Measurements from ENCODE around the gene FTH1.

Gene FTH1

GRCh38 chr11:61948505-61948904 is 18.9 kb downstream of the FTH1 start:
- no peak for DNase-seq (ENCODE audit: low spot score)

- DNase-seq (ENCODE audit: low spot score), result peak; percentile 90
Observed at GRCh38 chr11:61947486-61948210, 19.8 kb downstream of the FTH1 start.

GRCh38 chr11:61946894-61947293 is 20.5 kb downstream of the FTH1 start:
- DNase-seq (ENCODE audit: low spot score), result no peak

- DNase-seq (ENCODE audit: low spot score), result no peak
Observed at GRCh38 chr11:61945191-61945590, 22.2 kb downstream of the FTH1 start.

- DNase-seq (ENCODE audit: low spot score), result no peak
Observed at GRCh38 chr11:61940466-61940865, 27.0 kb downstream of the FTH1 start.

GRCh38 chr11:61935861-61936260 is 31.6 kb downstream of the FTH1 start:
- no peak for DNase-seq (ENCODE audit: low spot score)

GRCh38 chr11:61930933-61931332 is 36.5 kb downstream of the FTH1 start:
- DNase-seq (ENCODE audit: low spot score), result no peak

GRCh38 chr11:61928606-61929005 is 38.8 kb downstream of the FTH1 start:
- DNase-seq (ENCODE audit: low spot score), result no peak

GRCh38 chr11:61927501-61927900 is 39.9 kb downstream of the FTH1 start:
- no peak for DNase-seq (ENCODE audit: low spot score)

GRCh38 chr11:61926235-61926634 is 41.2 kb downstream of the FTH1 start:
- DNase-seq (ENCODE audit: low spot score), result no peak

- no peak for DNase-seq (ENCODE audit: low spot score)
Observed at GRCh38 chr11:61925736-61926135, 41.7 kb downstream of the FTH1 start.

- no peak for DNase-seq (ENCODE audit: low spot score)
Observed at GRCh38 chr11:61924064-61924455, 43.4 kb downstream of the FTH1 start.

GRCh38 chr11:61923166-61924063 is 44.0 kb downstream of the FTH1 start:
- DNase-seq (ENCODE audit: low spot score), result peak; percentile 72

- no peak for DNase-seq (ENCODE audit: low spot score)
Observed at GRCh38 chr11:61922539-61922938, 44.9 kb downstream of the FTH1 start.

GRCh38 chr11:61921446-61921845 is 46.0 kb downstream of the FTH1 start:
- DNase-seq (ENCODE audit: low spot score), result no peak

- peak; percentile 43 for DNase-seq (ENCODE audit: low spot score)
Observed at GRCh38 chr11:61919705-61920631, 47.5 kb downstream of the FTH1 start.

GRCh38 chr11:61918938-61919704 is 48.3 kb downstream of the FTH1 start:
- DNase-seq (ENCODE audit: low spot score), result no peak

GRCh38 chr11:61918251-61918937 is 49.0 kb downstream of the FTH1 start:
- DNase-seq (ENCODE audit: low spot score), result no peak

GRCh38 chr11:61917334-61918109 is 49.9 kb downstream of the FTH1 start, which contains the start of gene RAB3IL1:
Gene RAB3IL1, minus strand, starts transcription at chr11:61917566. Its CDS starts 199 bp downstream, at chr11:61917367.
- peak; percentile 82 for DNase-seq (ENCODE audit: low spot score)

Data from ecto neural progenitor cell (in vitro differentiated cells).